Panc1 (cell line): ENCODE data around the gene FAM43B.

ENCODE experiments used
- CTCF ChIP-seq: fragments of 450-650 bp; IDR thresholded peaks from 2 replicates; pipeline ENCODE4 v1.5.1; 2017; ENCODE audit warnings: mild to moderate bottlenecking
- POLR2AphosphoS5 ChIP-seq: IDR thresholded peaks from 2 replicates; pipeline ENCODE4 v1.6.1; 2012; ENCODE audit warnings: mild to moderate bottlenecking, low read depth, low read length, moderate library complexity
- REST ChIP-seq, 2 experiments: IDR thresholded peaks; 2 replicates each; pipeline ENCODE4 v1.6.1; 2011 to 2012; ENCODE audit warnings: low read depth in 2 of 2, control low read depth in 1 of 2, low read length in 1 of 2, mild to moderate bottlenecking in 1 of 2, moderate library complexity in 1 of 2; ENCODE audit not compliant: insufficient read depth in 1 of 2
- SIN3A ChIP-seq: IDR thresholded peaks from 2 replicates; pipeline ENCODE4 v1.6.1; 2012; ENCODE audit warnings: low read depth, mild to moderate bottlenecking, low read length, moderate library complexity, borderline replicate concordance; ENCODE audit not compliant: insufficient read depth
- TCF7L2 ChIP-seq: IDR thresholded peaks from 2 replicates; pipeline ENCODE4 v1.6.1; 2011; ENCODE audit warnings: mild to moderate bottlenecking, low read depth, low read length, inconsistent platforms

- TF ChIP-seq CTCF (no peak), POLR2AphosphoS5 (no peak), REST (IDR thresholded peaks at IDR 0.05; ENCODE audit: insufficient read depth in 1 of 2, low read depth in 2 of 2, low read length in 1 of 2) (no peak), TCF7L2 (no peak), SIN3A (no peak)
Observed at GRCh38 chr1:20573987-20574386, 21.6 kb downstream of the FAM43B start.
